Lower leg skin (tissue), 3 donors: ENCODE results near the gene SYMPK.

Experiments
- CTCF ChIP-seq, 3 donors: fragments of 450-650 bp; IDR thresholded peaks; one replicate each; pipeline ENCODE4 v1.5.1; 2016; ENCODE audit warnings: antibody characterized with exemption in 3 of 3, mild to moderate bottlenecking in 3 of 3, moderate library complexity in 2 of 3
- POLR2A ChIP-seq, 2 donors: fragments of 450-650 bp; IDR thresholded peaks; one replicate each; pipeline ENCODE4 v1.6.1; 2016 to 2017; ENCODE audit warnings: antibody characterized with exemption in 2 of 2, mild to moderate bottlenecking in 1 of 2, moderate library complexity in 1 of 2

DNA sequence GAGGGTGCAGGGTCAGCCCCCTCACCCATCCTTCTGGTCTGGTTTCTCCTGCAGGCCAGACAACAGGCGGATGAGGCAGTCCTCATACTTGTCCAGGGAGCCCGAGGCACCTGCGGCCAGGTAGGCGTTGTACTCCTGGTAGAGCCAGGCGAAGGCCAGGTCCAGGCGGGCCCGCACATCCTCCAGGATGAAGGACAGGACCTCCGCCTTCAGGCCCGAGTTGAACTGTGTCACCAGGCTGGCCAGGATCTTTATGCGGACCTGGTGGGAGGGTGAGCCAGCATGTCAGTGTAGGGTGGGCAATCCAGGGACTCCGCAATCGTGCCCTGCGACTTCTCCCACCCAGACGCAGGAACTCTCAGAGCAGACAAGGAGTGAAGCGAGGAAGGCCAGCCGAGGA is 34.0 kb downstream of the SYMPK start:
- TF ChIP-seq POLR2A (IDR thresholded peaks at IDR 0.05) (no peak), CTCF (IDR thresholded peaks at IDR 0.05) (no peak)
